GM21576 (cell line): ENCODE measurements around the gene UPP1.
"Not testable (repeated sequence)": the region's sequence is repeated elsewhere in the genome, so short reads cannot be mapped to it uniquely, and the experiment has no call there.

ENCODE experiments used
- ATAC-seq: cut with Tn5 transposase; IDR thresholded peaks from one replicate; pipeline ENCODE4 v1.9.1; 2021; ENCODE audit warnings: mild to moderate bottlenecking, moderate library complexity; ENCODE audit not compliant: unreplicated experiment

UPP1 gene

DNA sequence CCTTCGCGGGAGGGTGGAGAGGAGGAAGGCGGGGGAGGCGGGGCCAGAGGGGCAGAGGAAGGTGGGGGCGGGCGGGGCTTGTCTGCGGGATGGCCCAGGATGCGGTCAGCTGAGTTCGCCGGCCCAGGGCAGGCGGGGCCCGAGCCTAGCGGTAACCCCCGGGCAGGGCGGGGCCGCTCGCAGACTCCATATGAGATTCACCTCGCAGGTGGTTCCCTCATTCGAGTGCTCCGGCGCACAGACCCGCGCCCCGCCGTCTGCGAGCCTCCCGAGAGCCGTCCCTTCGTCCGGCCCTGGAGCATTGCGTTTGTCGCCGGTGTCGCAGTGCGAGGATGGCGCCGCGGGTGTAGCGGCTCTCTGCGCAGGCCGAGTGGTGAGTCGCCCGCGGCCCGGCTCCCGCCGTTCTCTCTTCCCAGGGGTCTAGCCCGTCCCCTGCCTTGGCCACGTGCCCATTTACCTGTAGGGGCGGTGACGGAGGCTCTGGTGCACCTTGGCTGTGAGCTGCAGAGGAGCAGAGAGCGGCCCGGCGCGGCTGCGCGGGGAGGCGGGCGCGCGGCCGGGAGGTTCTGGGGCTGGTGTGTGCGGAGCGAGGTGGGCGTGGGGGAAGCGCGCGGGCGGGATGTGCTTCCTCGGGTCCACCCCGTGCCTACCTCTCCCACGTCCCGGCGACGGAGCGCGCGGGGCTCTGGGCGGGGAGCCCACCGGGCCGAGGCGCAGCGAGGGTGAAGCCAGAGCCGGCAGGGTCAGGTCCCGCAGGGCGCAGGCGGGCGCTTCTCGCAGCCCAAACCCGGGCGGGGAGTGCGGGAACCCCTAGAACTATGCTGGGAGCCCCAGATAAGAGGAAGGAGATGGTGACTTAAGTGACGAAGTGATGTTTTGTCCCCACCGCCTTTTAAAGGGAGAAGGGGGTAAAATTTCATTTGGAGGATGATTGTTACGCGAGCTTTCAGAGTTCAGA, at the start of gene UPP1:
Gene UPP1, plus strand, starts transcription at position 220 of the 958 bp plus-strand sequence. CDS start 5,519 bp downstream, outside the sequence.
- ATAC-seq: peak; percentile 52

DNA sequence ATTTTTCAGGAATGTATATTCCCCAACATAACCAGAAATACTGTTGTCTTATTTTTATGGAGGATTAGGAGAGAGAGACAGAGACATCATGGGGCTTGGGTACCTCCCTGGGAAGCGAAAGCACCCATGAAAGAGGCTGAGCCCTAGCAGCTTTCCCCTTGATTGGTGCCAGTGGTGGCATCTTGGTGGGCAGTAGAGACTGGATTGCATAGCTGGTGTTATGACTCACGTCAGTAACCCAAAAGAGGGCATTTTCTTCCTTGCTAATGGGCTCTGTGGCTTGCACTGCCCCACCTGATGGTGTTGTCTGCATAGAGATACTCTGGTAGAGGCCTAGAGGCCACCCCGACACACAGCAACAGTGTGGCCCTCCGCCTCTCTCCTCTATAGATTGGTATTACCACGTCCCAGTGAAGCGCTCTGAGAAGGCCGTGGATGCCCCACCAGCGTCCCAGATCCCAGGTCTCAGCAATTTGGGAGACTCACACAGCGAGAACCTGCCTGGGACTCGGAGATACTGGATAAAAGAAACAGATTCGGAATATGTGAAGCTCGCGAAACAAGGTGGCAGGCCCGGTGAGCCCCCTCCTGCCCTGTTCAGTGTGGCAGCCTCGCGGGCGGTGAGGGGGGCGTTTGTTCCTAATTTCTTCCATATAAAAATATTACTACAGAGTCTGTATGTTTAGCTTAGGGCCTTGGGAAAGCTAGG, 48.0 kb upstream of the UPP1 start:
- ATAC-seq: no peak

DNA sequence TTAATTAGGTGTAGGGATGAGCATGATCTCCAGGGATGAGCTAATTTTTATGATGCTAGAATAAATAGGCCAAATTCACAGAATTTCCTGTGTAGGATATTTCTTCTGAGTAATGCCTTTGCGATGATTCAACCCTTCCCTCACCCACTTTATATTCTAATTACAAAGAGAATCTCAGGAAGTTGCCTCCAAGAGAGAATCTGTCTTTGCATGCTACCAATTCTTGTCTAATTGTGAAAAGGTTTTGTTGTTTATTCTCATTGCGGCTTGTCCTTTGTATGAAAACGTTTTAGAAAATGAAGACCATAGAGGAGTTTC, 47.5 kb upstream of the UPP1 start:
- ATAC-seq: no peak

DNA sequence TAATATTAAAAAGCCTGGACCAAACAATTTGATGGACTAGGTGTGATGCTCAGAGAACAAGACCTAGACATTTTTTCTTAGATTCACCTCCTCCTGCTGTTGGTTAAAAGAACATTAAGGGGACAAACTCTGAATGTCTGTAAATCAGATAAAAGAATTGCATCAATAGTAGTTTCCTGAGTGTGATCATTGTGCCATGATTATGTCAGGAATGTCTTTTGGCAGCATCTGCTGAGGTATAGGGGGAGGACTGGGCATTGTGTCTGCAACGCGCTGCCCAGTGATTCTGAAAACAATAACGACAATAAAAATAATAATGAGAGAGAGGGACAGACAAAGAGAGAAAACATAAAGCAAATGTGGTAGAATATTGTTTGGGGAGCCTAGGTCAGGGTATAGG, 46.8 kb upstream of the UPP1 start:
- ATAC-seq: no peak

DNA sequence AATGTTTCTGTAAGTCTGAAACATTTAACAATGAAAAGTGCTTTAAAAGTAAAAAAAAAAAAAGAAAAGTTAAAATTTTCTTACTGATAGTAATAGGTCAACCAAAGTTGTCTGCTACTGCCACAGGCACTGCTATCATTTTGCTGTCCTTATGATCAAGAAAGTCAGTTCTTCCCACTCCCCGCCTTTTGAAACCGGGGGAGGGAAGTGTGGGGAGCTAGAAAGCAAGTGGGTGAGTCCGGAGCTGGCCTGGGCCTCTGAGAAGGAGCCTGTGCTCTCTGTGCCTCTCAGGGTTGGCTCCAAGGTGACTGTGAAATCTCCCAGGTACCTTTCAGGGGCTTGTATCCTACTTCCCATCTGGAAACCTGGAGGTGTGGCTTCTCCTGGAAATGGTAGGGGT, 46.4 kb upstream of the UPP1 start:
- no peak for ATAC-seq

DNA sequence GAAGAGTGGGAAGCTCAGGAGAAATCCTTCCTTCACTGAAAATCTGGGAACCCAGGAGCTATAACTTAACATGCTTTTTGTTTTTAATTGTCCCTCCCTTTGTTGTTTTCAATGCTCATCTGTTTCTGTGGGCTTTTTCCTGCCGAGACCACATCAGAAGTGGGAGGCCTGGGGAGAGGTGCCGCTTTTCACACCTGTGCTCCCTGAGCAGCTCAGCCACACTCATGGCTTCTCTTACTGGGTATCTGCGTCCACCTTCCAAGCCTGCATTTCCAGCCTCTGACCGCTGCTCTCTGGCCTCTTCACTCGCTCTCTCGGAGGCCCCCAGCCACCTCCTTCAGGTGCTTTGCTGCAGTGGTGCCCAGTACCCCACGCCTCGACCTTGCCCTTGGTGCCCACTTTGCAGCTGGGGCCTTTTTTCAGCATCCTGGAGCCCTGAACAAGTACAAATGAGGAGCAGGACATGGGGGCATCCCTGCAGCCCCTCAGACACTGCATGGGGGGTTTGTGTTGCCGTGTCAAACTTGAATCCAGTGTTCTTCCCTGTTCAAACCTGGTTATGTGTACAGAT, 43.8 kb upstream of the UPP1 start:
- no peak for ATAC-seq

DNA sequence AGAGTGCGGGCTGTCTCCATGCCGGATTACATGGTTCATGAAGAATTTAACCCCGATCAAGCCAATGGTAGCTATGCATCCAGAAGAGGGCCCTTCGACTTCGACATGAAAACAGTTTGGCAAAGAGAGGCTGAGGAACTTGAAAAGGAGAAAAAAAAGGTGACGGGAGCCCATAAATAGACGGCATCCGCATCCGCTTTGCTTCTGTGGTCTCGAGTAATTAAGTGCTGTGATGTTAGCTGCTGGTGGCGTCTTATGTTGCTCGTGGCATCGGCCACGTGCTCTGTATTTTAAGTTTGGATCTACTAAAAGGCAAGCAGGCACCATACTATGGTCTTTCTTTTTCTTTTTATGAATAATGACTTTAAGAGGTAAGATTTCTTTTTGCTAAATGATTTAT, 42.6 kb upstream of the UPP1 start:
- no peak for ATAC-seq

DNA sequence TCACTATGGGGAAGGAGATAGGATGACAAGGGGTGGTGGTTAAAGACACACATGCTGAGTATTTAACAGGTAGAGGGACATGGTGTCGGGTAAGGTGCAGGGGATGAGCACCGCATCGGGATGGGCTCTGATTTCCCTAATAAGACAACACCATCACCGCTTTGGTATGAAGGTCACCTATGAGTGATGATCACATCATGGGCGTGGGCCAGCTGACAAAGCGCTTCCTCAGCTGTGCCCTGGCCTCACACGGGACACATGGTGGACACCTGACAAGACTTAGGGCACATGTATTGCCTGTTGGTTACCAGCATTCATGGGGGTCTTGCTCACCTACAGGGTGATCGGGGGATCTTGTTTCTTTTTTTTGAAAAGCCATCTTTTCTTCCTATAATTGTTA, 41.0 kb upstream of the UPP1 start:
- ATAC-seq: no peak

DNA sequence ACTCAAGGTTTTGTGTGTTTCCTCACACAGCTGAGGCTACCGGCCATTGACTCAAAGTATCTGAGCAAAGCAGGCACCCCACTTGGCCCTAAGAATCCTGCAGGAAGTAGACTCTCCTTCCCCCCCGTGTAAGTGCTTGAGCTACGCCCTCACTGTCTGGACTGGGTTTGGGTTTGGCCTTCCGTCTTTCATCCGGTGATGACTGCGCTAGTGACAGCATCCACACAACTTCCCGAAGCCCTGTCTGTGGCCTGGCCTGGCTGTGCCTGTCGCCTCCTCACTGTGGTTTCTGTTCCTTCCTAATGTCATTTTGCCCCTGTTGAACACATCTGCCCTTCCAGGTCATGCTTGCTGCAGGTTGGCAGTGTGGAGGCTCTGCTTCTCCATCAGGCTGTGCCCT, 39.2 kb upstream of the UPP1 start:
- no peak for ATAC-seq

DNA sequence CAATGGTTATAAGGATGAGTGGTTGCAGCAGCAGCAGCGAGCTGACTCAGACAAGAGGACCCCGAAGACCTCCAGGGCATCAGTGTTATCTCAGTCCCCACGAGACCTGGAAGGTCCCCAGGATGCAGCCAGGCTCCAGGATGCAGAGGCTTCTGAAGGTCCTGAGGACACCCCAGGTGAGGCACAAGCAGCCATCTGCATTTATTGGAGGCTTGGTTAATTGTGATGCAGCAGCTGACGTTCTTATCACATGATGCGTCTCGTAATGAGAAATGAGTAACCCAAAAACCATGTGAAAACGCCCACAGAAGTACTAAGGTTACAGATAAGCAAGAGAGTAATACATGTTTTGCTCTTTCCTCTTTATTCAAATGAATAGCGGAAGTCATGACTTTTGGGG, 36.3 kb upstream of the UPP1 start:
- ATAC-seq: no peak

DNA sequence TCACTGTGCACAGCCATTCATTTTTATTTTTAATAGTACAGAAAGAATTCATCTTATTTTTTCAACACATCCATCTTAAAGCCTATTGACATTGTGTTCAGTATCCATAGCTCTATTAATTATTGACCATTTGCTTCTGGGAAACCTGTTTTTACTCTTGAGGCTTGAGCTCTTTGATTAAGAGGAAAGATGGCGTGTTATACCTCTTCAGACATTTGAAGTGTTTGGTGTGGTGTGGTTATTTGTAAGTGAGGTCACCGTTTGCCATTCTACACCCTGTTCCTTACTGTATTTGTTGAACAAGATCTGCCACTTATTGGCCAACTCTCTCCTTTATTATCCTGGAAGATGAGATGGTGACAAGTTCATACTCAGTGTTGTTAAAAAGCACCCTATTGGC, 35.3 kb upstream of the UPP1 start:
- no peak for ATAC-seq

DNA sequence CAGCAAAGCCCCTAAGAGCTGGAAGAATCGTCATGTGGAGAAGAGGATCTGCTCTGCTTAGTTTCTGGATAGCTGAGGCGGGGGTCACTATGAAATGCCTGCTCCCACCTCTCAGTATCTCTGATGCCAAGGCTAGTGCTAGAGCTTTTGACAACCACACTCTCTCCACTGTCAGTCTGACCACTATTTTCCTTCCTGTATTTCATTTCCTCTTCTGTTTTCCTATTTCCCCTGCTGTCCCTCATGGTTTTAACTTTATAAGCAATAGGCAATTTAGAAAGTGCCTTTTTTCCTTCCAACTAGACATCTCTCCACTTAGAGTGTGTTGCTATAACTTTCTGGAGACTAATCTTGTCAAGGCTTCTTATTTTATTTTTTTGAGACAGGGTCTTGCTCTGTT, 30.1 kb upstream of the UPP1 start:
- ATAC-seq: no peak

DNA sequence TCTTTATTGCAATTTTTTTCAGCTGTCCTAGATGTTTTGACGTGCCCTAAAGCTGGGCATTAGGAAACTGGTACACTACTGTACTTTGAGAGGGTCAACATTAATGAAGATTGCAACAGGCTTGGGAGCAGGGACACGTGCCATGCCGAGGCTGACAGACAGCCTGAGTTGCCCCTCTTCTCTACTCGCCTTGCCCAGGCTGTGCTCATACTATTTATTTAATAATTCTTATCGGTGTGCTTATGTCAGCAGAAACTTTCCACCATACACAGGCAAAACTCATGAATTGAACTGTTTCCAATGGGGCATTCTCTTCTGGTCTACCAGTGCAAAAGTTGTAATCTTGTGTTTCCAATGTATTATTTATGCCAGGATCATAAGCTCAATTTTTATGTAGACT, 29.4 kb upstream of the UPP1 start:
- ATAC-seq: no peak

DNA sequence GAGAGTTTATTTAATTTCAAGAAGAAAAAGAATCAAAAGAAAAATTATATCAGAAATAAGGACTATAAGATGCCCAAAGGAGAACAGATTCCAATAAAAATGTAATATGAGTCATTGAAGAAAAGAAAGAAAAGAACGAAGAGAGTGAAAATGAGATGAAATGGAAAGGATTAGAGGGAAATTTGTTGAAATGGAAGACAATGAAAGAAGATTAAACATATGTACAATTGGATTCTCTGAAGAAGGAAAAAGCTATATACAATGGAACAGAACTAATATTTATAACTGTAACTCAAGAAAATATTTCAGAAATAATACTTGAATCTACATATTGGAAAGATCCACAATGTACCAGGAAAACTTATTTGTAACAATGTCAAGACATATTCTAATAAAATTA, 25.1 kb upstream of the UPP1 start:
- ATAC-seq: no peak

DNA sequence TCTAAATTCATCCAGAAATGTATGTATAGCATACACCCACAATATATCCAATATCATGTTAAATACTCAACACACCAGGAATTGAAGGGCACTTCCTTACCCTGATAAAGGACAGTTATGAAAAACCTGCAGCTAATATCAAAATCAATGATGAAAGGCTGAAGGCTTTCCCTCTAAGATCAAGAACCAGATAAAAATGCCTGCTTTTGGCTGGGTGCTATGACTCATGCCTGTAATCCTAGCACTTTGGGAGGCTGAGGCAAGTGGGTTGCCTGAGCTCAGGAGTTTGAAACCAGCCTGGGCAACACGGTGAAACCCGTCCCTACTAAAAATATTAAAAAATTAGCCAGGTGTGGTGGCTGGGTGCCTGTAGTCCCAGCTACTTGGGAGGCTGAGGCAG, 21.6 kb upstream of the UPP1 start:
- ATAC-seq: no peak

DNA sequence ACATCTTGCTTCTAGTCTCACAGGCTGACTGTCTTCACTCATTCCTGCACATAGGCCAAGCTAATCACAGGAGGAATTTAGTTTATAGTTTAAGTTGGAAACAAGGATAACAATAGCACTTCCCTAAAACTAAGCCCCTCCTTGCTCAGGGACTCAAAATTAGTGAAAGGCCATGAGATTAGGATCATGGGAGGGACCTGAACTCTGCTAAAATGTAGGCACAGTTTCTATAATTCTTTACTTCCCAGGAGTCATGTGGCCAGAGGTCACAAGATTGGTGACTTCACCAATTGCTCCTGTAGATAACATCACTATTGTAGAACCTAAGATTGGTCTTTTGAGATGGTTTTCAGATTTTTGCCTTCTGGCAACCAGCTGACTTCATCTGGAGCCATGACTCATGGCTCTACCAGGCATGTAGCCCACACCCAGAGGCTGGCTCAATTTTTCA, 14.8 kb upstream of the UPP1 start:
- no peak for ATAC-seq

DNA sequence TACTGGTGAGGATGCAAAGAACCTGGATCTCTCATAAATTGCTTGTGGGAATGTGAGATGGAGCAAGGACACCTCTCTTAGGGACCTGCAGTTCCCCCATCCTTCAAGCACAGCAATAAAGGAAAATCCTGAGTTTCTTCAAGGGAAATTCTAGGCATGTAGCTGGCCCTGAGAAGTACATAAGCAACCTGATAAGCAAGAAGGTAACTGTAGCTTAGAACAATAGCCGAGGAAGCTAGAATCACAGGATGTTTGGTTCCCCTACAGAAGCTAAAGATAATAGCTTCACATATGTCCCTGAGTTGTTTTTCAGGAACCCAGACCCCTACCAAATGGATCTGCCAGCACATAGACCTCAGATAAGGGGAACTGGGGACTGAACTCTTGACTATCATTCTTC, 11.6 kb upstream of the UPP1 start:
- no peak for ATAC-seq

DNA sequence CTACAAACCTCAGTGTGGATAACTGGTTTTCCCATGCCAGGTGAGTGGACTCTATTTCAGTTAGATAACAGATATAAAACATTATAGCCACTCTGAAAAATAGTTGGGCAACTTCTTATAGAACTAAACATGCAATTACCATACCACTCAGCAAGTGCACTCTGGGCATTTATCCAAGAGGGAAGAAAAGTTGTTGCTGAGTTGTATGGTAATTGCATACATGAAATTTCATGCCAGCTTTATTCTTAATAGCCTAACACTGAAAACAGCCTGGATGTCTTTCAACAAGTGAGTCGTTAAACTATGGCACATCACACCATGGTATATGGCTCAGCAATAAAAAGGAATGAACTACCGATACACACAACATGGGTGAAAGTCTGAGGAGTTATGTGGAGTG, 10.6 kb upstream of the UPP1 start:
- no peak for ATAC-seq

DNA sequence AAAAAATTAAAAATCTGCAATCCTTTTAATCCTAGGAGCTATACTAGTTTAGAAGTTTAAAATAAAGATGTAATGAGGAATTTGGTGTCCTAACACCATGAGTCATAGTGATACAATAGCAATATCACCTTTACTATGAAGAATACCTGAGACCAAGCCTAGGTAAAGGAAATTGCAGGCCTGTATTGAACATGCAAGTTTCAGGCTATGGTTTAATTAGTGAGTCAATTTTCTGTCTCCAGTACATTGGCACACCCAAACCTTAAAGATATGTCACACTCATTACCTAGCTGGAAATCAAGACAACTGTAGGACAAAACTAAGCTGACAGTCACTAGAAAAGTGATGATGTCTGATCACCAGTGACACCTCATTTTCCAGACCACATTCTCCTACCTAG, 6.7 kb upstream of the UPP1 start:
- not testable (repeated sequence) for ATAC-seq

DNA sequence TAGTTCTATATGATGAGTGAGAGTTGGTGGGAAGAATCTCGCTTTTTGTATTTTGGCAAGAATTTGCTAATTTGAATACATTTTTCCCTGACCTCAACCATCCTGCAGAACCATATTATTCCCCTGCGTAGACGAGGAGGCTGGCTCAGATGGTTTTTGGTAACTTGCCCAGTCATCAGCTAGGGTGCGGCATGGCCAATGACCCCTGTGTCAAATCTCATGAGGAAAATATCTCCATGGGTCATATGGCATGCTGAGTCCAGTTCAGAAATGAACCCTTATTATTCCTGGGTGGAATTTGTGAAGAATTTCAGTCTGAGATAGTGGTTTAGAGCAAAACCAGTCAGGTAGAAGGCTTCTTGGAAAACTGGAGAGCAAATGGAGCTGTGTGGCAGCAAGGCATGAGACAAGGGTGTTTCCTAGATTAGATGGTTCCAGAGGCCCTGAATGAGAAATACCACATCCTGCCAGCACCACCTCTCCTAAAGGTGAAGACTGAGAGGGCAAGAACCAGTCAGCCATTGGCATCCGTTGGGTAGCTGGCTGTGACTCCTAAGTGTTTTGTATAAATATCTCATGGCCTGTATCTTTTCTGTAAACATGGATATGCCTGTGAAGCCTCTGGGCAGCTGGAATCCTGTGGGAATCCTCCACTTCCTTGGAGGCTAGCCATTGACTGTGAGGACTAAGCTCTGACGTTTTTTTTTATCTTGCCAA, 5.8 kb upstream of the UPP1 start:
- ATAC-seq: no peak

DNA sequence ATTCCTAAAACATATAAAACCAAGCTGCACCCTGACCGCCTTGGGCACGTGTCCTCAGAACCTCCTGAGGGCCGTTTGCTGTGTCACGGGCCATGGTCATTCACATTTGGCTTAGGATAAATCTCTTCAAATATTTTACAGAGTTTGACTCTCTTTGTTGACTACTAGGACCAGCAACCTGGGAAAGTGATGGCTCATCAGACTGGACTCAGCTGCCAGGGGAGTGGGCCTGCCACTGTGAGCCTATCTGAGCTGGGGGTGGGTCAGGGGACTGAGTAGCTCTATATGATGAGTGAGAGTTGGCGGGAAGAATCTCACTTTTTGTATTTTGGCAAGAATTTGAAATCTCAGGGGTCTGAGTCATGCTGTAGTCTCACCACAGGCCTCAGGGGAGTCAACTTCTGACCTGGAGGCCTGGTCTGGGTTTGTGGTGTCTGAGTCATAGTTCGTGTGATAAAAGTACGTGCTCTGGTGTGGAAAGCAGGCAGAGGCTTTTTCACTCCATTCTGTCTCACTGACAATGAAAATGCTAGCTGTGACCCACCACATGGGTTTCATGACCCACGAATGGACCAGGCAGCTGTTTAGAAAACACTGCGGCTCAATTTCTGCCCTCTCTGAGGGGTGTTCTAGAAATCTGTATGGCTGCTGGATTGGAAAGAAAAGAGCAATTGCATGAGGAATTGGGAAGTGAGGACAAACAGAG, 4.2 kb upstream of the UPP1 start:
- ATAC-seq: peak; percentile 59
